Measurements from ENCODE around the gene RRAGC. TPM values are rescaled to one million over a fixed set of nuclear protein-coding genes. Genes with fewer than 3 reads are reported as not detected.

The RRAGC gene
- total RNA-seq, 1 experiment from 2014 or later = 11.4 TPM

DNA sequence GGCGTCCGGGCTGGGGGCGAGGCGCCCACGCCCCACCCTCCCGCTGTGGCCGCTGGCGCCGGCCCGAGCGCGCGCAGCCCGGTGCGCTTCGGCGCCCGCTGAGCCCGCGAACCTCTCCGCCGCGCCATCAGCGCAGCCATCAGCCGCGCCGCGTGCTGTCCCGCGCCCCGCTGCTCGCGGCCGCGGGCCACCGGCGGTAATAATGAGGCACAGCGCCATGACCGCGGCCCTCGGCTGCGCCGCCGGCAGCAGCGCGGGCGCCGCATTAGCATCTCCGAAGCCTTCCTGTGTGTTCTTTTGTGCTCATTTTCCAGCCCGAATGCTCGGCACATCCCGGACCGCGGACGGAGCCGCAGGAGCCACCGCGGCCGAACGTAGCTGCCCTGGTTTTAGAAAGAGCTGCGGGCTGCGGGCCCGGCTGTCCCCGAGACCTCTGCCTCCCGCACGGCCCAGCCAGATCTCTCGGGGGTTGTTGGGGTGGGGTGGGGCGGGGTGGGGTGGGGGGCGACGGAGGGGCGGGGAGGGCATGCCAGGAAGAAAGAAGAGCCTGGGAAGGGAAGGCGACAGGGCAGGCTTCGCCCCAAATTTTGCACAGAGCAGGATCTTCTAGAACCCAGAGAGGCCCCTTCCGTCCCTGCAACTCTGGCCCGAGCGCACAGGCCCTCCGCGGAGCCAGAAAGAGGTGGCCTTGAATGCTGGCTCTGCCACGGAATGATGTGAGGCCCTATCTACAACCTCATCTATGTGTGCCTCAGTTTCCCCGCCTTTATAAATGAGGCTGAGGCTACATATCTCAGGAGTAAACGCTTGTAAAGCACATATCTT lies 55.3 kb downstream of the RRAGC start (continued):
- TF ChIP-seq, protein P1, sequence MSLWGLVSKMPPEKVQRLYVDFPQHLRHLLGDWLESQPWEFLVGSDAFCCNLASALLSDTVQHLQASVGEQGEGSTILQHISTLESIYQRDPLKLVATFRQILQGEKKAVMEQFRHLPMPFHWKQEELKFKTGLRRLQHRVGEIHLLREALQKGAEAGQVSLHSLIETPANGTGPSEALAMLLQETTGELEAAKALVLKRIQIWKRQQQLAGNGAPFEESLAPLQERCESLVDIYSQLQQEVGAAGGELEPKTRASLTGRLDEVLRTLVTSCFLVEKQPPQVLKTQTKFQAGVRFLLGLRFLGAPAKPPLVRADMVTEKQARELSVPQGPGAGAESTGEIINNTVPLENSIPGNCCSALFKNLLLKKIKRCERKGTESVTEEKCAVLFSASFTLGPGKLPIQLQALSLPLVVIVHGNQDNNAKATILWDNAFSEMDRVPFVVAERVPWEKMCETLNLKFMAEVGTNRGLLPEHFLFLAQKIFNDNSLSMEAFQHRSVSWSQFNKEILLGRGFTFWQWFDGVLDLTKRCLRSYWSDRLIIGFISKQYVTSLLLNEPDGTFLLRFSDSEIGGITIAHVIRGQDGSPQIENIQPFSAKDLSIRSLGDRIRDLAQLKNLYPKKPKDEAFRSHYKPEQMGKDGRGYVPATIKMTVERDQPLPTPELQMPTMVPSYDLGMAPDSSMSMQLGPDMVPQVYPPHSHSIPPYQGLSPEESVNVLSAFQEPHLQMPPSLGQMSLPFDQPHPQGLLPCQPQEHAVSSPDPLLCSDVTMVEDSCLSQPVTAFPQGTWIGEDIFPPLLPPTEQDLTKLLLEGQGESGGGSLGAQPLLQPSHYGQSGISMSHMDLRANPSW (CRISPR knock-in tag; conservative IDR thresholded peaks at IDR 0.05; ENCODE audit: low read depth) = no peak
- TF ChIP-seq SOX15 (CRISPR knock-in tag; IDR thresholded peaks at IDR 0.05) = no peak
- TF ChIP-seq, protein P2, sequence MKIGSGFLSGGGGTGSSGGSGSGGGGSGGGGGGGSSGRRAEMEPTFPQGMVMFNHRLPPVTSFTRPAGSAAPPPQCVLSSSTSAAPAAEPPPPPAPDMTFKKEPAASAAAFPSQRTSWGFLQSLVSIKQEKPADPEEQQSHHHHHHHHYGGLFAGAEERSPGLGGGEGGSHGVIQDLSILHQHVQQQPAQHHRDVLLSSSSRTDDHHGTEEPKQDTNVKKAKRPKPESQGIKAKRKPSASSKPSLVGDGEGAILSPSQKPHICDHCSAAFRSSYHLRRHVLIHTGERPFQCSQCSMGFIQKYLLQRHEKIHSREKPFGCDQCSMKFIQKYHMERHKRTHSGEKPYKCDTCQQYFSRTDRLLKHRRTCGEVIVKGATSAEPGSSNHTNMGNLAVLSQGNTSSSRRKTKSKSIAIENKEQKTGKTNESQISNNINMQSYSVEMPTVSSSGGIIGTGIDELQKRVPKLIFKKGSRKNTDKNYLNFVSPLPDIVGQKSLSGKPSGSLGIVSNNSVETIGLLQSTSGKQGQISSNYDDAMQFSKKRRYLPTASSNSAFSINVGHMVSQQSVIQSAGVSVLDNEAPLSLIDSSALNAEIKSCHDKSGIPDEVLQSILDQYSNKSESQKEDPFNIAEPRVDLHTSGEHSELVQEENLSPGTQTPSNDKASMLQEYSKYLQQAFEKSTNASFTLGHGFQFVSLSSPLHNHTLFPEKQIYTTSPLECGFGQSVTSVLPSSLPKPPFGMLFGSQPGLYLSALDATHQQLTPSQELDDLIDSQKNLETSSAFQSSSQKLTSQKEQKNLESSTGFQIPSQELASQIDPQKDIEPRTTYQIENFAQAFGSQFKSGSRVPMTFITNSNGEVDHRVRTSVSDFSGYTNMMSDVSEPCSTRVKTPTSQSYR (CRISPR knock-in tag; IDR thresholded peaks at IDR 0.05) = no peak
- no peak for TF ChIP-seq NFE2L1 (CRISPR knock-in tag; IDR thresholded peaks at IDR 0.05)
- no peak for TF ChIP-seq ZNF232 (CRISPR knock-in tag; IDR thresholded peaks at IDR 0.05)
- TF ChIP-seq TCF7 (CRISPR knock-in tag; IDR thresholded peaks at IDR 0.05; ENCODE audit: low read depth) = no peak
- TF ChIP-seq, protein P3, sequence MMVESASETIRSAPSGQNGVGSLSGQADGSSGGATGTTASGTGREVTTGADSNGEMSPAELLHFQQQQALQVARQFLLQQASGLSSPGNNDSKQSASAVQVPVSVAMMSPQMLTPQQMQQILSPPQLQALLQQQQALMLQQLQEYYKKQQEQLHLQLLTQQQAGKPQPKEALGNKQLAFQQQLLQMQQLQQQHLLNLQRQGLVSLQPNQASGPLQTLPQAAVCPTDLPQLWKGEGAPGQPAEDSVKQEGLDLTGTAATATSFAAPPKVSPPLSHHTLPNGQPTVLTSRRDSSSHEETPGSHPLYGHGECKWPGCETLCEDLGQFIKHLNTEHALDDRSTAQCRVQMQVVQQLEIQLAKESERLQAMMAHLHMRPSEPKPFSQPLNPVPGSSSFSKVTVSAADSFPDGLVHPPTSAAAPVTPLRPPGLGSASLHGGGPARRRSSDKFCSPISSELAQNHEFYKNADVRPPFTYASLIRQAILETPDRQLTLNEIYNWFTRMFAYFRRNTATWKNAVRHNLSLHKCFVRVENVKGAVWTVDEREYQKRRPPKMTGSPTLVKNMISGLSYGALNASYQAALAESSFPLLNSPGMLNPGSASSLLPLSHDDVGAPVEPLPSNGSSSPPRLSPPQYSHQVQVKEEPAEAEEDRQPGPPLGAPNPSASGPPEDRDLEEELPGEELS (CRISPR knock-in tag; IDR thresholded peaks at IDR 0.05) = 0 out of 2 replicates have a peak, but pooled peaks have one; percentile 47
- TF ChIP-seq, protein P4, sequence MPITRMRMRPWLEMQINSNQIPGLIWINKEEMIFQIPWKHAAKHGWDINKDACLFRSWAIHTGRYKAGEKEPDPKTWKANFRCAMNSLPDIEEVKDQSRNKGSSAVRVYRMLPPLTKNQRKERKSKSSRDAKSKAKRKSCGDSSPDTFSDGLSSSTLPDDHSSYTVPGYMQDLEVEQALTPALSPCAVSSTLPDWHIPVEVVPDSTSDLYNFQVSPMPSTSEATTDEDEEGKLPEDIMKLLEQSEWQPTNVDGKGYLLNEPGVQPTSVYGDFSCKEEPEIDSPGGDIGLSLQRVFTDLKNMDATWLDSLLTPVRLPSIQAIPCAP (CRISPR knock-in tag; IDR thresholded peaks at IDR 0.05) = no peak
- TF ChIP-seq, protein P5, sequence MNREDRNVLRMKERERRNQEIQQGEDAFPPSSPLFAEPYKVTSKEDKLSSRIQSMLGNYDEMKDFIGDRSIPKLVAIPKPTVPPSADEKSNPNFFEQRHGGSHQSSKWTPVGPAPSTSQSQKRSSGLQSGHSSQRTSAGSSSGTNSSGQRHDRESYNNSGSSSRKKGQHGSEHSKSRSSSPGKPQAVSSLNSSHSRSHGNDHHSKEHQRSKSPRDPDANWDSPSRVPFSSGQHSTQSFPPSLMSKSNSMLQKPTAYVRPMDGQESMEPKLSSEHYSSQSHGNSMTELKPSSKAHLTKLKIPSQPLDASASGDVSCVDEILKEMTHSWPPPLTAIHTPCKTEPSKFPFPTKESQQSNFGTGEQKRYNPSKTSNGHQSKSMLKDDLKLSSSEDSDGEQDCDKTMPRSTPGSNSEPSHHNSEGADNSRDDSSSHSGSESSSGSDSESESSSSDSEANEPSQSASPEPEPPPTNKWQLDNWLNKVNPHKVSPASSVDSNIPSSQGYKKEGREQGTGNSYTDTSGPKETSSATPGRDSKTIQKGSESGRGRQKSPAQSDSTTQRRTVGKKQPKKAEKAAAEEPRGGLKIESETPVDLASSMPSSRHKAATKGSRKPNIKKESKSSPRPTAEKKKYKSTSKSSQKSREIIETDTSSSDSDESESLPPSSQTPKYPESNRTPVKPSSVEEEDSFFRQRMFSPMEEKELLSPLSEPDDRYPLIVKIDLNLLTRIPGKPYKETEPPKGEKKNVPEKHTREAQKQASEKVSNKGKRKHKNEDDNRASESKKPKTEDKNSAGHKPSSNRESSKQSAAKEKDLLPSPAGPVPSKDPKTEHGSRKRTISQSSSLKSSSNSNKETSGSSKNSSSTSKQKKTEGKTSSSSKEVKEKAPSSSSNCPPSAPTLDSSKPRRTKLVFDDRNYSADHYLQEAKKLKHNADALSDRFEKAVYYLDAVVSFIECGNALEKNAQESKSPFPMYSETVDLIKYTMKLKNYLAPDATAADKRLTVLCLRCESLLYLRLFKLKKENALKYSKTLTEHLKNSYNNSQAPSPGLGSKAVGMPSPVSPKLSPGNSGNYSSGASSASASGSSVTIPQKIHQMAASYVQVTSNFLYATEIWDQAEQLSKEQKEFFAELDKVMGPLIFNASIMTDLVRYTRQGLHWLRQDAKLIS (CRISPR knock-in tag; IDR thresholded peaks at IDR 0.05; ENCODE audit: borderline replicate concordance) = no peak
- TF ChIP-seq, protein P6, sequence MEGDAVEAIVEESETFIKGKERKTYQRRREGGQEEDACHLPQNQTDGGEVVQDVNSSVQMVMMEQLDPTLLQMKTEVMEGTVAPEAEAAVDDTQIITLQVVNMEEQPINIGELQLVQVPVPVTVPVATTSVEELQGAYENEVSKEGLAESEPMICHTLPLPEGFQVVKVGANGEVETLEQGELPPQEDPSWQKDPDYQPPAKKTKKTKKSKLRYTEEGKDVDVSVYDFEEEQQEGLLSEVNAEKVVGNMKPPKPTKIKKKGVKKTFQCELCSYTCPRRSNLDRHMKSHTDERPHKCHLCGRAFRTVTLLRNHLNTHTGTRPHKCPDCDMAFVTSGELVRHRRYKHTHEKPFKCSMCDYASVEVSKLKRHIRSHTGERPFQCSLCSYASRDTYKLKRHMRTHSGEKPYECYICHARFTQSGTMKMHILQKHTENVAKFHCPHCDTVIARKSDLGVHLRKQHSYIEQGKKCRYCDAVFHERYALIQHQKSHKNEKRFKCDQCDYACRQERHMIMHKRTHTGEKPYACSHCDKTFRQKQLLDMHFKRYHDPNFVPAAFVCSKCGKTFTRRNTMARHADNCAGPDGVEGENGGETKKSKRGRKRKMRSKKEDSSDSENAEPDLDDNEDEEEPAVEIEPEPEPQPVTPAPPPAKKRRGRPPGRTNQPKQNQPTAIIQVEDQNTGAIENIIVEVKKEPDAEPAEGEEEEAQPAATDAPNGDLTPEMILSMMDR (IDR thresholded peaks at IDR 0.05) = no peak
- TF ChIP-seq, protein P7, sequence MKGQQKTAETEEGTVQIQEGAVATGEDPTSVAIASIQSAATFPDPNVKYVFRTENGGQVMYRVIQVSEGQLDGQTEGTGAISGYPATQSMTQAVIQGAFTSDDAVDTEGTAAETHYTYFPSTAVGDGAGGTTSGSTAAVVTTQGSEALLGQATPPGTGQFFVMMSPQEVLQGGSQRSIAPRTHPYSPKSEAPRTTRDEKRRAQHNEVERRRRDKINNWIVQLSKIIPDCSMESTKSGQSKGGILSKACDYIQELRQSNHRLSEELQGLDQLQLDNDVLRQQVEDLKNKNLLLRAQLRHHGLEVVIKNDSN (CRISPR knock-in tag; IDR thresholded peaks at IDR 0.05) = no peak
